ENCODE results near the gene TBX2.
A peak's percentile ranks its signal among the peaks of the same experiment; 100 is the strongest.

Gene TBX2

DNA sequence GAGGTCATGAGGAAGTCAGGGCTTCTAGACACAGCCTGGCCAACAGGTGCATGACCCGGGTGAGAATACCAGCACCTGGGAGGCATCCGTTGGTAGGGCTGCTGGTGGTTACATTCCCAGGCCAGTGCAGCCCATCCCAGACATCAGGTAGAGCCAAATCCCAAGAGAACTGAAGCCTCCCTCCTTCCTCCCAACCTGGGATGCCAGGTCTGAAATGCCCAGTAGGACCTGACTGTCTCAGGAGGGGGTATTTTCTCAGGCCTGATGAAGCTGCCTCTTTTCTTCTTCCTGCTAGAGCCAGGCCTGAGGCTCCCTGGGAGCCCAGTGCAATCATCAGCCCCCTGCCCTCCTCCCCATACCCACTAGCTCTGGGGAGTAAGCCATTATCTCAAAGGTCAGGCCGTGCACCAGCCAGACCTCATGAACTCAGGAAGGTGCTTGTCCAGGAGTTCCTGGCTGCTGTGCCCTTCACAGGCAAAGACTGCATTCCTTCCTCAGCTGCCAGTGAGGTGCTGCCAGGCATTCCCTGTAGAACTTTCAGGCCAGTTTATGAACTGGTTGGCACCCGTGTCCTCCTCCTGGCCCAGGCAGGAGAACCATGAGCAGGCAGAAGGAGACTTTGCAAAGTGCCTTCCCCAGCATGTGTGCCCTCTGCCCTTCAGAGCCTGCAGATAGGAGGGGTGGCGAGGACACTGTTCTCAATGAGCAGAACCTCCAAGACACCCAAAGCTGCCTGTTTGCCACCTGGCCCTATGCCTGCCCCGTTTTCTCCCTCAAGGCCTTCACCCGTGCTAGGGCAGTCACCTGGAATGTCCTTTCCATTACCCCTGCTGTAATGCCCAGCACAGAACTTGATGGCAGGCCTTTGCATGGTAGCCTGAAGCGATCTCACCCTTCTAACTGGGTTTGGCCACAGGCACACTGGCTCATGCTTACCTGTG, 7.6 kb downstream of the TBX2 start:
- no peak overlapping the region for H3K27ac ChIP-seq
- no peak for TF ChIP-seq CTCF (conservative IDR thresholded peaks at IDR 0.05)

DNA sequence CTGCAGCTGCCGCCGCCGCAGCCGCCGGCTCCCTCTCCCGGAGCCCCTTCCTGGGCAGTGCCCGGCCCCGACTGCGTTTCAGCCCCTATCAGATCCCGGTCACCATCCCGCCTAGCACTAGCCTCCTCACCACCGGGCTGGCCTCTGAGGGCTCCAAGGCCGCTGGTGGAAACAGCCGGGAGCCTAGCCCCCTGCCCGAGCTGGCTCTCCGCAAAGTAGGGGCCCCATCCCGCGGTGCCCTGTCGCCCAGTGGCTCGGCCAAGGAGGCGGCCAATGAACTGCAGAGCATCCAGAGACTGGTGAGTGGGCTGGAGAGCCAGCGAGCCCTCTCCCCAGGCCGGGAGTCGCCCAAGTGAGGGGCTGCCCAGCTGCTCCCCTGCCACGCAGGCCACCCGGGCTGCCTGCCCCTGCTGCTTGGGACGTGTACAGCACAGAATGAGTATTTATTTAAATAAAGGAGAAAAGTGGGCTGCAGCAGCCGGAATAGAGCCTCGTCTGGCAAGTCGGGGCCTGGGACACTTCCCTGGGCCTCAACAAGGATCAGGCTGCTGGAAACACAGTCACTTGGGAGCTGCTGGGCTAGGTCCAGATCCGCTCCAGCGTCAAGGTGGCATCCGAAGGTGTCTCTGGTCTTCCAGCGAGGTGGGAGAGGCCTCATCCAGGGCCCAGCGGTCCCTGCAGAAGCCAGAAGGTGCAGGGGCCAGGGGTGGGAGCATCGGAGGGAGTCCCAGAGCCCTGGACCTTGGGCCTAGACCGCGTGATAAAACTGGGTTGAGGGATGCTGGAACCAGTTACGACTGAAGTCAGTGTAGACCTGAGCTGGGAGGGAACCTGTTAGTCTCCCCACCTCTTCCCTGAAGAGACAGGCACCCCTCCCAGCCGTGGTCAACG, 8.8 kb downstream of the TBX2 start:
- no peak for TF ChIP-seq CTCF (conservative IDR thresholded peaks at IDR 0.05)

DNA sequence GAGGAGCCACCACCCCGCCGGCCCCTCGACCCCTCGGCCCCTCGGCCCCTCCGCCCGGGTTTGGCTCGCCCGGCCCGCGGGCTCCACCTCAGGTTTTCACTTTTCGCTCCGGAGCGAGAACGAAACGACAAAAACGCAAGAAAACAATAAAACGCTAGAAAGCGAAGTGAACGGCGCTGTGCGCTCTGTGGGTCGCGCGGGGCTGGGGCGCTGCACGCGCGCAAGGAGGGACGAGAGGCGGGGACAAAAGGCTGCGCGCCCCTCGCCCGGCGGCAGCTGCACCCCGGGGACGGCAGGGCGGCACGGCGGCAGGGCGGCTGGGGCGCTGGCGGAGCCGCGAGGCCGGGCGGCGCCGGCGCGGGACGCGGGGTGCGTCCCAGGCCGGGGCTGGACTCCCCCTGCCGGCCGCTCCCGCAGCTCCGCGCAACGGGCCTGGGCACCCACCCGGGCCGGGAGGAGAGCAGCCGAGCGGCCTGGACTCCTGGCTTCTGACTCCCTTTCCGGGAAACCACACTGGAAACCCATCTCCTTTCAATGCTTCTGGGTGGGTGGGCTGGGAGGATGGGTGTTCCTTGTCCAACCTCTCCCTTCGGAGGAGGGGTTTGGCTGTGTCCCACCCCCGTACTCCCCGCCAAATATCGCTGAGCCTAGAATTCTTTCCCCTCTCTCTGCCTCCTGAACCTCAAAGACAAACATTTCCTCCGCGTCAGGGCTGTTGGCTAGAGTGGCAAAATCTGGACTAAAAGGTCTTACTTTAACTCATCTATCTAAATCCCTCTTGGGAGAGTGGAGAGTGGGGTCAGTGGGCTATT, 9.9 kb downstream of the TBX2 start:
- peak; percentile 87 for TF ChIP-seq CTCF (conservative IDR thresholded peaks at IDR 0.05)
- H3K27ac ChIP-seq, result peak overlapping the region; percentile 72

More for the DNA sequence above, 8.8 kb downstream of the TBX2 start:
- peak overlapping the region; percentile 72; the same call in 1 of the 2 replicates for H3K27ac ChIP-seq

GRCh38 chr17:61410141-61411010, 10.7 kb downstream of the TBX2 start:
- no peak for TF ChIP-seq CTCF (conservative IDR thresholded peaks at IDR 0.05)
- H3K27ac ChIP-seq, result peak overlapping the region; percentile 92

- H3K27ac ChIP-seq, result peak overlapping the region; percentile 92
- TF ChIP-seq CTCF (conservative IDR thresholded peaks at IDR 0.05), result no peak
These were observed 11.3 kb downstream of the TBX2 start for GRCh38 chr17:61411011-61411260.

DNA sequence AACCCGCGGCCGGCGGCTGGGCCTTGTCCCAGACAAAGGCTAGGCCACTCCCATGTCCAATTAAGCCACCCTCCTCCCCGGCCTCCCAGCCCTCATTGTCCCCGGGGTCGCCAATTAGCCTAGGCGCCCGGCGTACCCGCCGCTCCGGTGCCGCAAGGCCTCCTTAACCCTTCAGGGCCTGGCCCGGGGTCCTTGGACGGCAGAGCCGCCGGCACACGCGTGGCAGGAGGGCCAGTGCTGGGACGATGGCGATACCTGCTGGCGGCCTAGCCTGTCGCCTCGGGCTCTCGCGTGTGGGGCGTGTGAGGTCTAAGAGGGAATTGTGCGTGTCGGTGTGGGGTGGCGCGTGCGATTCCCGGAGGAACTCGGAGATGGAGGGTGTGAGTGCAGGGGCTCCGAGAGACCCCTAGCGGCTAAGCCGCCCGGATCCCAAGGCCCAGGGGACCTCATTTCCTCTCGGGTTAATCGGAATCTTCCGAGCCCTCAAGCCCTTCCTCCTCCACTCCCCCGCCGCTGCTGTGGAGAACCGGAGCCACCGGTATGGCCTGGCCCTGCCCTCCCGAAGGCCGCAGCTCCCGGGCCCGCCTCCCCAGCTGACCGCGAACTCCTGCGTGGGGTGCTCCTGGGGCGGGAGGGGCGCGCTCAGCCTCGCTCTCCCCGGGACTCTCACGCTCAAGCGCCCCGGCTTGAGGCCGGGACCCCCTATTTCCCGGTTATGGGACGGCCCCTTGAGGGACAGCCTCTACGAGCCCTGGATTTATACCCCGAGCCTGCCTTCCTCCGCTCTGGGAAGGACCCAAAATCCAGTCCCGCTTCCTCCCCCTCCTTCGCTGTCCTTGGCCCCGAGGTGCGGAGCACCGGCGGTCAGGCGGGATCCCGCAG, 11.9 kb downstream of the TBX2 start:
- TF ChIP-seq CTCF (conservative IDR thresholded peaks at IDR 0.05), result peak; percentile 28
- peak overlapping the region; percentile 92 for H3K27ac ChIP-seq

Measured in VCaP (cell line).